KMS-11 (cell line): ENCODE measurements around the gene USF2.
"Not testable (repeated sequence)": the region's sequence is repeated elsewhere in the genome, so short reads cannot be mapped to it uniquely, and the experiment has no call there.

Experiments used
- H2AFZ ChIP-seq: fragments of 200-600 bp; sonication (generic); 2 replicates; pipeline ENCODE4 v1.6.1; 2016; ENCODE audit warnings: antibody characterized with exemption, mixed run types, low read depth
- H3K27ac ChIP-seq: fragments of 200-600 bp; sonication (generic); 2 replicates; pipeline ENCODE4 v1.6.1; 2016; ENCODE audit warnings: mild to moderate bottlenecking, mixed run types
- H3K27me3 ChIP-seq: fragments of 200-600 bp; sonication (generic); 2 replicates; pipeline ENCODE4 v1.6.1; 2017; ENCODE audit warnings: mild to moderate bottlenecking, low read depth, mixed run types, moderate library complexity; ENCODE audit not compliant: insufficient read depth
- H3K36me3 ChIP-seq: fragments of 200-600 bp; sonication (generic); 2 replicates; pipeline ENCODE4 v1.6.1; 2017; ENCODE audit warnings: mild to moderate bottlenecking, mixed run types; ENCODE audit not compliant: insufficient read depth
- H3K4me1 ChIP-seq: fragments of 200-600 bp; sonication (generic); 2 replicates; pipeline ENCODE4 v1.6.1; 2016; ENCODE audit warnings: mild to moderate bottlenecking, low read depth, mixed run types; ENCODE audit not compliant: poor library complexity, severe bottlenecking
- H3K4me2 ChIP-seq: fragments of 200-600 bp; sonication (generic); 2 replicates; pipeline ENCODE4 v1.7.0; 2016; ENCODE audit warnings: mild to moderate bottlenecking, mixed run types
- H3K4me3 ChIP-seq: fragments of 200-600 bp; sonication (generic); IDR thresholded peaks from 2 replicates; pipeline ENCODE4 v1.6.1; 2017; ENCODE audit warnings: low read depth, low read length, mixed read lengths; ENCODE audit not compliant: insufficient read depth
- H3K79me2 ChIP-seq: fragments of 200-600 bp; sonication (generic); 2 replicates; pipeline ENCODE4 v1.6.1; 2016; ENCODE audit warnings: low read depth, mixed run types; ENCODE audit not compliant: insufficient read depth
- H3K9ac ChIP-seq: fragments of 200-600 bp; sonication (generic); 2 replicates; pipeline ENCODE4 v1.6.1; 2016; ENCODE audit warnings: mild to moderate bottlenecking, mixed run types
- H4K20me1 ChIP-seq: fragments of 200-600 bp; sonication (generic); 2 replicates; pipeline ENCODE4 v1.6.1; 2016; ENCODE audit warnings: mild to moderate bottlenecking, mixed run types; ENCODE audit not compliant: insufficient read depth
- TF ChIP-seq, protein P1 (sequence below): fragments of 200-600 bp; sonication (generic); conservative IDR thresholded peaks from 2 replicates; pipeline ENCODE4 v1.6.1; 2017; ENCODE audit warnings: low read depth, mild to moderate bottlenecking, antibody characterized with exemption, low read length, moderate library complexity, mixed read lengths

The USF2 gene, protein sequence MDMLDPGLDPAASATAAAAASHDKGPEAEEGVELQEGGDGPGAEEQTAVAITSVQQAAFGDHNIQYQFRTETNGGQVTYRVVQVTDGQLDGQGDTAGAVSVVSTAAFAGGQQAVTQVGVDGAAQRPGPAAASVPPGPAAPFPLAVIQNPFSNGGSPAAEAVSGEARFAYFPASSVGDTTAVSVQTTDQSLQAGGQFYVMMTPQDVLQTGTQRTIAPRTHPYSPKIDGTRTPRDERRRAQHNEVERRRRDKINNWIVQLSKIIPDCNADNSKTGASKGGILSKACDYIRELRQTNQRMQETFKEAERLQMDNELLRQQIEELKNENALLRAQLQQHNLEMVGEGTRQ

GRCh38 chr19:35268536-35269437 is at the start of gene USF2:
USF2 (plus strand) TSS chr19:35268962; CDS start chr19:35269102, 140 bp downstream.
- Histone ChIP-seq H3K27me3 (no peaks in the 10 kb centered on the region), H3K27ac (peak within 1 kb of the TSS; percentile 74), H3K4me1 (peaks cover 9% of the 10 kb centered on the region), H3K36me3 (no peaks in the 10 kb centered on the region), H3K4me2 (peak within 1 kb of the TSS; percentile 74), H3K4me3 (no peak within 1 kb of the TSS), H4K20me1 (no peaks in the 10 kb centered on the region), H3K9ac (peak within 1 kb of the TSS; percentile 95), H3K79me2 (peaks cover 10% of the 10 kb centered on the region; the same call in 1 of the 2 replicates), H2AFZ (peak within 1 kb of the TSS; percentile 60; the same call in 1 of the 2 replicates)
- TF ChIP-seq, protein P1, sequence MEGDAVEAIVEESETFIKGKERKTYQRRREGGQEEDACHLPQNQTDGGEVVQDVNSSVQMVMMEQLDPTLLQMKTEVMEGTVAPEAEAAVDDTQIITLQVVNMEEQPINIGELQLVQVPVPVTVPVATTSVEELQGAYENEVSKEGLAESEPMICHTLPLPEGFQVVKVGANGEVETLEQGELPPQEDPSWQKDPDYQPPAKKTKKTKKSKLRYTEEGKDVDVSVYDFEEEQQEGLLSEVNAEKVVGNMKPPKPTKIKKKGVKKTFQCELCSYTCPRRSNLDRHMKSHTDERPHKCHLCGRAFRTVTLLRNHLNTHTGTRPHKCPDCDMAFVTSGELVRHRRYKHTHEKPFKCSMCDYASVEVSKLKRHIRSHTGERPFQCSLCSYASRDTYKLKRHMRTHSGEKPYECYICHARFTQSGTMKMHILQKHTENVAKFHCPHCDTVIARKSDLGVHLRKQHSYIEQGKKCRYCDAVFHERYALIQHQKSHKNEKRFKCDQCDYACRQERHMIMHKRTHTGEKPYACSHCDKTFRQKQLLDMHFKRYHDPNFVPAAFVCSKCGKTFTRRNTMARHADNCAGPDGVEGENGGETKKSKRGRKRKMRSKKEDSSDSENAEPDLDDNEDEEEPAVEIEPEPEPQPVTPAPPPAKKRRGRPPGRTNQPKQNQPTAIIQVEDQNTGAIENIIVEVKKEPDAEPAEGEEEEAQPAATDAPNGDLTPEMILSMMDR = no peak

DNA sequence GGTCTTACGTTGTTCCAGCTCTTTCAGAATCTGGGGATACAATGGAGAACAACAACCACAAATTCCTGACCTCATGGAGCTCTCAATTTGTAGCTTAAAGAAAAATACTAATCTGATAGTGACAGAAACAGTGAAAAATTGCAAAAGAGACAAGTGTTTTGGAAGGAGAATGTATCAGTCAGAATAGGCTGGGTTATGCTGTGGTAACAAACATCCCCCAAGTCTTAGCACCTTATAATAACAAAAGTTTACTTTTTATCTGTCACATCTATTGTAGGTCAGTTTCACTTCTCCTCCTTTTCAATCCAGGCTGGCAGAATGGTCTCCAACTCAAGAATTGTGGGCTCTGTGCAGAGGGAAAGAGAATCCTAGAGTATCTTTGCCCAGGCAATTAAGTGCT is 49.8 kb upstream of the USF2 start:
- H3K27ac ChIP-seq = no peak overlapping the region
- H4K20me1 ChIP-seq = no peaks in the 10 kb centered on the region

GRCh38 chr19:35220315-35220921 is 48.3 kb upstream of the USF2 start:
- H3K79me2 ChIP-seq = no peaks in the 10 kb centered on the region
- H3K4me1 ChIP-seq = peaks cover 24% of the 10 kb centered on the region
- no peaks in the 10 kb centered on the region for H4K20me1 ChIP-seq
- TF ChIP-seq, protein P1 = no peak
- no peaks in the 10 kb centered on the region for H3K27me3 ChIP-seq
- H3K4me2 ChIP-seq = no peak overlapping the region
- no peak overlapping the region for H3K27ac ChIP-seq
- H3K9ac ChIP-seq = no peak overlapping the region
- H3K36me3 ChIP-seq = no peaks in the 10 kb centered on the region
- no peak overlapping the region for H3K4me3 ChIP-seq
- H2AFZ ChIP-seq = no peak overlapping the region

More for the DNA sequence above, 49.8 kb upstream of the USF2 start:
- H3K36me3 ChIP-seq = no peaks in the 10 kb centered on the region
- H3K4me1 ChIP-seq = peaks cover 38% of the 10 kb centered on the region
- H3K79me2 ChIP-seq = no peaks in the 10 kb centered on the region
- TF ChIP-seq, protein P1 = no peak
- no peak overlapping the region for H3K9ac ChIP-seq
- H3K4me3 ChIP-seq = no peak overlapping the region
- no peak overlapping the region for H3K4me2 ChIP-seq
- no peaks in the 10 kb centered on the region for H3K27me3 ChIP-seq
- no peak overlapping the region for H2AFZ ChIP-seq

DNA sequence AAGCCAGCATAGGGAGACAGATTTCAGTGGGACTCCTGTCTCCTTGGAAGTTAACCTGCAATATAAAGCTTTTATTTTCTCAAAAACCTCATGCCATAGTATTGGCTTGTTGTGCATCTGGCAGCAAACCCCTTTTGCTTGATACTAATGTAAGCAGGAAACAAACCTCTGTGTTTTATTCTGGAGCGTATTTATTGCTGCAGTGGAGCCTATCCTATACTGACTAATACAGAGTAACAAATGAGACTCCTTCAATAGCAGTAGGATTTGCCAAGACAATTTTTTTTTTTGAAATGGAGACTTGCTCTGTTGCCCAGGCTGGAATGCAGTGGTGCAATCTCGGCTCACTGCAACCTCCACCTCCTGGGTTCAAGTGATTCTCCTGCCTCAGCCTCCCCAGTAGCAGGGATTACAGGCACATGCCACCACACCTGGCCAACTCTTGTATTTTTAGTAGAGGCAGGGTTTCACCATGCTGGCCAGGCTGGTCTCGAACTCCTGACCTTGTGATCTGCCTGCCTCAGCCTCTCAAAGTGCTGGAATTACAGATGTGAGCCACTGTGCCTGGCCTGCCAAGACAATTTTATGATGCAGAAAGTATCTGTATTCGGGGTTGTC is 47.7 kb upstream of the USF2 start:
- H3K36me3 ChIP-seq, H3K27me3 ChIP-seq, H3K4me3 ChIP-seq, H3K4me2 ChIP-seq, H3K27ac ChIP-seq, H4K20me1 ChIP-seq, H3K9ac ChIP-seq, H3K79me2 ChIP-seq, H2AFZ ChIP-seq: not testable (repeated sequence)
- H3K4me1 ChIP-seq = peaks cover 17% of the 10 kb centered on the region
